H9 (cell line): Measurements from ENCODE around the gene CELF3. TPM values are rescaled to one million over a fixed set of nuclear protein-coding genes. Genes with fewer than 3 reads are reported as not detected.

ENCODE experiments used
- DNase-seq: peaks from one replicate; pipeline ENCODE4 v3.0.0-alpha.2; 2017
- H2AFZ ChIP-seq: one replicate; pipeline ENCODE4 v1.6.1; 2013; ENCODE audit warnings: mild to moderate bottlenecking, low read length, control low read depth, moderate library complexity
- H2AK5ac ChIP-seq: 2 replicates; pipeline ENCODE4 v1.6.1; 2013; ENCODE audit warnings: low read length, control low read depth, mixed read lengths; ENCODE audit not compliant: insufficient read length
- H2BK120ac ChIP-seq: one replicate; pipeline ENCODE4 v1.6.1; 2013; ENCODE audit warnings: low read depth, mild to moderate bottlenecking, low read length, control low read depth, inconsistent platforms; ENCODE audit not compliant: poor library complexity, severe bottlenecking
- H2BK12ac ChIP-seq: 2 replicates; pipeline ENCODE4 v1.6.1; 2013; ENCODE audit warnings: low read length, control low read depth, mixed read lengths, low read depth; ENCODE audit not compliant: insufficient read length
- H2BK15ac ChIP-seq: 2 replicates; pipeline ENCODE4 v1.6.1; 2013; ENCODE audit warnings: low read depth, low read length, control low read depth
- H2BK20ac ChIP-seq: one replicate; pipeline ENCODE4 v1.6.1; 2013; ENCODE audit warnings: low read depth, mild to moderate bottlenecking, low read length, control low read depth, inconsistent platforms; ENCODE audit not compliant: poor library complexity, severe bottlenecking
- H2BK5ac ChIP-seq: 2 replicates; pipeline ENCODE4 v1.6.1; 2013; ENCODE audit warnings: low read length, control low read depth, mixed read lengths; ENCODE audit not compliant: insufficient read length
- H3K14ac ChIP-seq: 2 replicates; pipeline ENCODE4 v1.6.1; 2013; ENCODE audit warnings: low read length, control low read depth; ENCODE audit not compliant: insufficient read depth
- H3K18ac ChIP-seq: 2 replicates; pipeline ENCODE4 v1.6.1; 2013; ENCODE audit warnings: low read depth, mild to moderate bottlenecking, mixed read lengths, low read length, control low read depth; ENCODE audit not compliant: insufficient read length
- H3K23ac ChIP-seq: 2 replicates; pipeline ENCODE4 v1.6.1; 2013; ENCODE audit warnings: low read length, control low read depth, mixed read lengths, low read depth; ENCODE audit not compliant: insufficient read length
- H3K23me2 ChIP-seq: 2 replicates; pipeline ENCODE4 v1.6.1; 2013; ENCODE audit warnings: low read depth, mild to moderate bottlenecking, mixed read lengths, low read length, control low read depth; ENCODE audit not compliant: insufficient read length, poor library complexity, severe bottlenecking
- H3K27ac ChIP-seq: 2 replicates; pipeline ENCODE4 v1.5.1; 2013; ENCODE audit warnings: low read length, control low read depth, mixed read lengths, low read depth; ENCODE audit not compliant: insufficient read length
- H3K27me3 ChIP-seq: 2 replicates; pipeline ENCODE4 v1.6.1; 2013; ENCODE audit warnings: low read length, control low read depth, inconsistent platforms; ENCODE audit not compliant: insufficient read depth
- H3K4ac ChIP-seq: 2 replicates; pipeline ENCODE4 v1.6.1; 2013; ENCODE audit warnings: low read depth, mild to moderate bottlenecking, control low read depth, inconsistent platforms, low read length, moderate library complexity
- H3K4me1 ChIP-seq: 2 replicates; pipeline ENCODE4 v1.6.1; 2013; ENCODE audit warnings: low read length, control low read depth, inconsistent platforms; ENCODE audit not compliant: insufficient read depth
- H3K4me2 ChIP-seq: 2 replicates; pipeline ENCODE4 v1.6.1; 2013; ENCODE audit warnings: low read length, control low read depth, mixed read lengths; ENCODE audit not compliant: insufficient read length, insufficient read depth
- H3K56ac ChIP-seq: 2 replicates; pipeline ENCODE4 v1.6.1; 2013; ENCODE audit warnings: low read depth, mild to moderate bottlenecking, mixed read lengths, low read length, control low read depth; ENCODE audit not compliant: insufficient read length
- H3K79me1 ChIP-seq: 2 replicates; pipeline ENCODE4 v1.6.1; 2013; ENCODE audit warnings: low read depth, mild to moderate bottlenecking, moderate library complexity, low read length, control low read depth, inconsistent platforms; ENCODE audit not compliant: insufficient read depth, poor library complexity, severe bottlenecking
- H3K79me2 ChIP-seq: 2 replicates; pipeline ENCODE4 v1.6.1; 2013; ENCODE audit warnings: low read length, control low read depth, inconsistent platforms; ENCODE audit not compliant: insufficient read depth
- H3K9ac ChIP-seq: 2 replicates; pipeline ENCODE4 v1.6.1; 2013; ENCODE audit warnings: low read length, control low read depth, mixed read lengths; ENCODE audit not compliant: insufficient read length; ENCODE audit errors: extremely low read depth
- H3K9me3 ChIP-seq: one replicate; pipeline ENCODE4 v1.6.1; 2013; ENCODE audit warnings: low read depth, low read length, inconsistent platforms; ENCODE audit not compliant: control insufficient read depth
- H3T11ph ChIP-seq: one replicate; pipeline ENCODE4 v1.6.1; 2013; ENCODE audit warnings: mild to moderate bottlenecking, low read length, control low read depth, inconsistent platforms
- H4K20me1 ChIP-seq: one replicate; pipeline ENCODE4 v1.6.1; 2013; ENCODE audit not compliant: control insufficient read depth, insufficient read length, insufficient read depth
- H4K5ac ChIP-seq: 2 replicates; pipeline ENCODE4 v1.6.1; 2013; ENCODE audit warnings: low read depth, mild to moderate bottlenecking, mixed read lengths, low read length, control low read depth; ENCODE audit not compliant: insufficient read length
- H4K8ac ChIP-seq: replicated peaks from 2 replicates; pipeline ENCODE4 v1.6.1; 2013; ENCODE audit warnings: low read length, control low read depth, mixed read lengths, low read depth; ENCODE audit not compliant: insufficient read length
- H4K91ac ChIP-seq: 2 replicates; pipeline ENCODE4 v1.6.1; 2013; ENCODE audit warnings: low read depth, mild to moderate bottlenecking, moderate library complexity, mixed read lengths, low read length, control low read depth; ENCODE audit not compliant: insufficient read length
- H3K27ac Mint-ChIP-seq, 3 experiments: 2 replicates in 2 of 3; 3 replicates in 1 of 3; pipeline ENCODE4 v1.8.0; 2020 to 2021; ENCODE audit warnings: mixed read lengths in 3 of 3, mild to moderate bottlenecking in 1 of 3, moderate library complexity in 1 of 3
- H3K27me3 Mint-ChIP-seq: 2 replicates; pipeline ENCODE4 v1.8.0; 2021; ENCODE audit warnings: low read depth, mild to moderate bottlenecking, moderate library complexity, mixed read lengths
- H3K36me3 Mint-ChIP-seq, 3 experiments: 2 replicates in 2 of 3; 3 replicates in 1 of 3; pipeline ENCODE4 v1.8.0; 2020 to 2021; ENCODE audit warnings: low read depth in 3 of 3, mixed read lengths in 3 of 3; ENCODE audit not compliant: insufficient read depth in 1 of 3
- H3K4me1 Mint-ChIP-seq, 2 experiments: 2 replicates each; pipeline ENCODE4 v1.8.0; 2020; ENCODE audit warnings: mixed read lengths in 2 of 2
- H3K4me3 Mint-ChIP-seq, 2 experiments: 2 replicates in 1 of 2; 3 replicates in 1 of 2; pipeline ENCODE4 v1.8.0; 2020 to 2021; ENCODE audit warnings: mild to moderate bottlenecking in 2 of 2, mixed read lengths in 2 of 2, moderate library complexity in 1 of 2
- H3K9me3 Mint-ChIP-seq, 2 experiments: 2 replicates in 1 of 2; 3 replicates in 1 of 2; pipeline ENCODE4 v1.8.0; 2020; ENCODE audit warnings: mild to moderate bottlenecking in 2 of 2, mixed read lengths in 2 of 2, moderate library complexity in 1 of 2
- CTCF ChIP-seq: fragments of 200-600 bp; sonication (generic); conservative IDR thresholded peaks from 3 replicates; pipeline ENCODE4 v1.8.0; 2021; ENCODE audit warnings: antibody characterized with exemption, mild to moderate bottlenecking
- WGBS: extraction: QIAGEN DNeasy Blood & Tissue Kit; methylation state at CpG from one replicate; pipeline ENCODE4 v1.1.7; 2013; ENCODE audit warnings: missing lambda C conversion rate, low lambda C conversion rate, mixed read lengths; ENCODE audit not compliant: insufficient read length; ENCODE audit errors: extremely low coverage; 5-methylcytosine and 5-hydroxymethylcytosine counted together
- total RNA-seq: library from RNA; stranded (reverse); gene quantifications from 2 replicates; pipeline ENCODE4 v1.2.1, GENCODE V29; 2021

CELF3 gene
- total RNA-seq, 1 experiment from 2014 or later: 0.90 TPM

DNA sequence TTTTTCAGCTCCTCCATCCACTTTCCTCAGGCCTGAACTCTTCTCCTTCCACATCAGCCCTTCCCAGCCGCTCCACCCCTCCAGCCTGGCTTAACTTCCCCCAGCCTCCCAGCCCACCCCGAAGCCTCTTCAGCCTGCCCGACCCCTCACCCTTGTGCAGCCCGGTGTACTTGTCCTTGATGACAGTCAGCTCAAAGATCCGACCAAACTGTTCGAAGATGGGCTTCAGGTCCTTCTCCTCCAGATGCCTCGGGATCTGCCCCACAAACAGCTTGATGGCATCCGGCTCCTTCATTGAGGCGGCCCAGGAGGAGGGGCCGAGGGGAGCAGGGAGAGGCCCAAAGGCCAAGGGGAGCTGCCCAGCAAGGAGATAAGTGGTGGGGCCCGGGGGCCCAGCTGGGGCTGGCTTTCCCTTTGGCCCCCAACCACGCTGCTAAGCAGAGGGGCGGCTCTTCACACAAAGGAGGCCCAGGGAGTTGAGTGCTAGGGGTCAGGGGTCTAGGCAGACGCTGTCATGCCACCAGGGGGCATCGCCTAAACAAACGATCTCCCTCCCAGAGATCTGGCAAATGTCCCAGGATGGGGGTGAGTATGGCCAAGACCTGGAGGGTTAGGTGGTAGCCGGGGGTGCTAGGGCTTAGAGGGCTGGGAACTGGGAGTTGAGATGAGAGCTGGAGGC, 738 bp downstream of the CELF3 start:
- Histone ChIP-seq H3K27ac (no peak overlapping the region), H3K4me2 (peak overlapping the region; percentile 80), H2BK20ac (no peak overlapping the region), H2BK12ac (no peak overlapping the region), H3K4me1 (0 out of 2 replicates have a peak, but pooled peaks cover 4% of the 10 kb centered on the region), H2BK5ac (no peak overlapping the region), H3K23me2 (peaks cover 14% of the 10 kb centered on the region), H3K27me3 (peaks cover 12% of the 10 kb centered on the region; the same call in 1 of the 2 replicates), H4K5ac (no peak overlapping the region), H3K23ac (no peak overlapping the region), H4K8ac (no peak overlapping the region), H2BK120ac (no peak overlapping the region), H3K14ac (no peak overlapping the region; the same call in 1 of the 2 replicates), H4K91ac (no peak overlapping the region), H3K4ac (no peak overlapping the region), H3K9me3 (no peaks in the 10 kb centered on the region), H2BK15ac (no peak overlapping the region), H2AK5ac (no peak overlapping the region), H3K79me1 (no peaks in the 10 kb centered on the region), H3T11ph (no peak overlapping the region), H3K9ac (no peak overlapping the region), H3K56ac (no peak overlapping the region), H3K18ac (no peak overlapping the region), H4K20me1 (no peaks in the 10 kb centered on the region), H3K79me2 (no peaks in the 10 kb centered on the region), H2AFZ (no peak overlapping the region)
- Mint-ChIP-seq H3K4me3 (peak overlapping the region; percentile 62 to 82), H3K4me1 (peaks cover 51 to 59% of the 10 kb centered on the region in 2 experiments), H3K27me3 (peaks cover 47% of the 10 kb centered on the region), H3K9me3 (no peaks in the 10 kb centered on the region), H3K36me3 (no peaks in the 10 kb centered on the region), H3K27ac (no peak overlapping the region; a peak in 2 of 7 replicates)
- DNase-seq: peak; percentile 78
- WGBS: no CpG with 5 or more reads among the region's 17 CpGs
- TF ChIP-seq CTCF: peak; percentile 65
